HEK293T (cell line): Measurements from ENCODE around the gene CTSK.

Experiments
- CTCF ChIA-PET: fragments of 350-600 bp; formaldehyde crosslinking; extraction: SDS; loops from one replicate; lab custom pipeline; 2021; ENCODE audit warnings: antibody characterized with exemption, inconsistent platforms; lab: Yijun Ruan, JAX
- POLR2A ChIA-PET: fragments of 350-600 bp; formaldehyde crosslinking; extraction: SDS; loops from one replicate; lab custom pipeline; 2020; ENCODE audit warnings: antibody characterized with exemption, inconsistent platforms; lab: Yijun Ruan, JAX
- DNase-seq: peaks from one replicate; pipeline ENCODE4 v3.0.0; 2012; ENCODE audit warnings: mixed read lengths; ENCODE audit errors: extremely low spot score
- ARNT ChIP-seq: fragments of 450-650 bp; IDR thresholded peaks from 2 replicates; pipeline ENCODE4 v1.6.1; 2017; ENCODE audit warnings: mild to moderate bottlenecking
- BHLHE40 ChIP-seq: fragments of 450-650 bp; IDR thresholded peaks from 2 replicates; pipeline ENCODE4 v1.6.1; 2016; ENCODE audit warnings: mild to moderate bottlenecking, moderate library complexity, borderline replicate concordance
- CTBP1 ChIP-seq: fragments of 450-650 bp; IDR thresholded peaks from 2 replicates; pipeline ENCODE4 v1.6.1; 2016; ENCODE audit warnings: borderline replicate concordance
- ELF4 ChIP-seq: fragments of 450-650 bp; IDR thresholded peaks from 2 replicates; pipeline ENCODE4 v1.6.1; 2017; ENCODE audit warnings: antibody characterized with exemption
- FOXK2 ChIP-seq: fragments of 450-650 bp; IDR thresholded peaks from 2 replicates; pipeline ENCODE4 v1.6.1; 2016; ENCODE audit warnings: mild to moderate bottlenecking
- FOXM1 ChIP-seq: fragments of 450-650 bp; IDR thresholded peaks from 2 replicates; pipeline ENCODE4 v1.6.1; 2017; ENCODE audit warnings: mild to moderate bottlenecking, borderline replicate concordance
- HDGF ChIP-seq: fragments of 450-650 bp; IDR thresholded peaks from 2 replicates; pipeline ENCODE4 v1.6.1; 2017; ENCODE audit warnings: antibody characterized with exemption, borderline replicate concordance
- L3MBTL2 ChIP-seq: fragments of 450-650 bp; conservative IDR thresholded peaks from 2 replicates; pipeline ENCODE4 v1.6.1; 2016; ENCODE audit warnings: mild to moderate bottlenecking
- LEF1 ChIP-seq: fragments of 450-650 bp; IDR thresholded peaks from 2 replicates; pipeline ENCODE4 v1.6.1; 2017; ENCODE audit warnings: mild to moderate bottlenecking, borderline replicate concordance
- NFRKB ChIP-seq: fragments of 450-650 bp; IDR thresholded peaks from 2 replicates; pipeline ENCODE4 v1.6.1; 2016; ENCODE audit warnings: mild to moderate bottlenecking, moderate library complexity
- SP1 ChIP-seq: fragments of 450-650 bp; IDR thresholded peaks from 2 replicates; pipeline ENCODE4 v1.6.1; 2017
- SUZ12 ChIP-seq: fragments of 450-650 bp; IDR thresholded peaks from 2 replicates; pipeline ENCODE4 v1.6.1; 2016; ENCODE audit warnings: mild to moderate bottlenecking
- TARDBP ChIP-seq: fragments of 450-650 bp; IDR thresholded peaks from 2 replicates; pipeline ENCODE4 v1.6.1; 2016
- ZNF384 ChIP-seq: fragments of 450-650 bp; IDR thresholded peaks from 2 replicates; pipeline ENCODE4 v1.6.1; 2016

The CTSK gene

GRCh38 chr1:150751443-150751842 is 56.6 kb downstream of the CTSK start:
- DNase-seq = no peak
- TF ChIP-seq FOXK2 (no peak), CTBP1 (no peak), HDGF (no peak), SP1 (no peak), ZNF384 (no peak), FOXM1 (no peak), ARNT (no peak), SUZ12 (no peak), NFRKB (no peak), LEF1 (no peak), TARDBP (no peak), BHLHE40 (no peak)
- POLR2A ChIA-PET = no interaction called here
- CTCF ChIA-PET = no interaction called here

DNA sequence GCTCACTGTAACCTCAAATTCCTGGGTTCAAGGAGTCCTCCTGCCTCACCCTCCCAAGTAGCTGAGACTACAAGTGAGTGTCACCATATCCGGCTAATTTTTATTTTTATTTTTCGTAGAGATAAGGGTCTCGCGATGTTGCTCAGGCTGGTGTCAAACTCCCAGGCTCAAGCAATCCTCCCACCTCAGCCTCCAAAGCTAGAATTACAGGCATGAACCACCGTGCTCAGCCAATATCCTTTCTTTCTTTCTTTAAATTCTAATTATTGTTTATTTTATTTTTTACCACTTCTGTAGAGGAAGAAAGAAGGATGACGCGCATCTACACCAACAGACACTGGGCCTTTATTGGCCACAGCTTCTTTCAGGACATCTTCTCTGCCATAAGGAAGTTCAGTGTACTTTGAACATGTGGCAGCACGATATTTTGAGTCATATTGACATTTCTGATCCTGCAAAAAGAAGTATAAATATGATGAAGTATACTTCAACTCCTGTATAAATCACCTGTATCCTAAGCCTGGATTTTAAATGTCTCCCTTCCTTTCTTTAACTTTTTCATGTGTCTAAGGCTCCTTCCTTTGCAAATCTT is 58.2 kb downstream of the CTSK start:
- ChIA-PET CTCF (no interaction called here), POLR2A (no interaction called here)
- TF ChIP-seq ARNT = no peak
- no peak for TF ChIP-seq FOXM1
- no peak for TF ChIP-seq ZNF384
- no peak for TF ChIP-seq FOXK2
- no peak for TF ChIP-seq SP1
- no peak for TF ChIP-seq L3MBTL2
- TF ChIP-seq ELF4 = no peak
- TF ChIP-seq BHLHE40 = no peak
- TF ChIP-seq LEF1 = no peak
- TF ChIP-seq NFRKB = no peak
- no peak for DNase-seq

- TF ChIP-seq LEF1 = no peak
- TF ChIP-seq CTBP1 = no peak
- CTCF ChIA-PET = interaction anchor here (0.5 kb wide), 1 partner anchor 12 kb away, joined by 4 read pairs; no protein-coding TSS in a partner anchor
- POLR2A ChIA-PET = no interaction called here
- DNase-seq = no peak
Measured at GRCh38 chr1:150748878-150749719, 59.0 kb downstream of the CTSK start.
